Measurements from ENCODE around the gene TCF25.

DNA sequence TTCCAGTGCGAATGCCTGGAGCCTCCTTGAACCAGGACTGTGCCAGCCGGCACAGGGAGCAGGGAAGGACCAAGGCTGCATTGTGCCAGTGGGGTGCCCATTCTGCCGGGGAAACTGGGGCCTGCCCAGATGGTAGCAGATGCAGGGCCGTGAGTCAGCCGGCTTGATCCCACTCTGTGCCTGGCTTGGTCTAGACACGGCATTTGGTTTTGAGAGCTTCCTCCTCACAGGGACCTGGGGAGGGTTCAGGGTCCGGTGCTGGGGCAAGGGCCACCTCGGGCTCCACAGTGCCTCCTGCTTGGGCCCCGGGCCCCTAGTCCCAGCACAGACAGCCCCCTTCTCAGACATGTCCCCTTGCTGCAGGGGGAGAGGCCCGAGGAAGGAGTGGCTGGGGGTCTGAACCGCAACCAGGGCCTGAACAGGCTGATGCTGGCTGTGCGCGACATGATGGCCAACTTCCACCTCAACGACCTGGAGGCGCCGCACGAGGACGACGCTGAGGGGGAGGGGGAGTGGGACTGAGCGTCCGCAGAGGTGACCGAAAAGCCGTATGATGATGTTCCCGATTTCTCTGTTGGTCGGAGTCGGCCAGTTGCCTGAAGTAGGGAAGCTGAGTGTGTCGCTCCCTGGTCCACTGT is 37.4 kb downstream of the TCF25 start:
- TF ChIP-seq CTCF (conservative IDR thresholded peaks at IDR 0.05 in 1 of 2, IDR thresholded peaks at IDR 0.05 in 1 of 2; ENCODE audit: low read depth in 1 of 2, low read length in 2 of 2) (no peak), EZH2 (IDR thresholded peaks at IDR 0.05; ENCODE audit: low read length, missing control alignments) (no peak)
